Activated T-helper 17 cell treated with anti-CD3 and anti-CD28 coated beads, Interleukin-2, amount 50 U/mL, for 72 hours (primary cell): ENCODE results near the gene TTYH1. TPM values are rescaled to one million over a fixed set of nuclear protein-coding genes. Genes with fewer than 3 reads are reported as not detected.
A peak's percentile ranks its signal among the peaks of the same experiment; 100 is the strongest.
"Not testable (repeated sequence)": the region's sequence is repeated elsewhere in the genome, so short reads cannot be mapped to it uniquely, and the experiment has no call there.

Source experiments
- ATAC-seq: fragments of 150-1000 bp; cut with Tn5 transposase; replicated peaks from 2 replicates; pipeline ENCODE4 v1.10.0; 2021; ENCODE audit warnings: mild to moderate bottlenecking, moderate library complexity
- H3K27ac Mint-ChIP-seq: one replicate; pipeline ENCODE4 v1.8.0; 2022; ENCODE audit warnings: mixed read lengths
- H3K27me3 Mint-ChIP-seq: one replicate; pipeline ENCODE4 v1.8.0; 2022; ENCODE audit warnings: mixed read lengths
- H3K36me3 Mint-ChIP-seq: one replicate; pipeline ENCODE4 v1.8.0; 2022; ENCODE audit warnings: low read depth, mild to moderate bottlenecking, mixed read lengths
- H3K4me1 Mint-ChIP-seq: one replicate; pipeline ENCODE4 v1.8.0; 2022; ENCODE audit warnings: mixed read lengths
- H3K4me3 Mint-ChIP-seq: one replicate; pipeline ENCODE4 v1.8.0; 2022; ENCODE audit warnings: mild to moderate bottlenecking, mixed read lengths
- H3K9me3 Mint-ChIP-seq: one replicate; pipeline ENCODE4 v1.8.0; 2022; ENCODE audit warnings: mixed read lengths
- total RNA-seq, 2 donors: library from RNA; stranded (reverse); gene quantifications; one replicate each; pipeline ENCODE4 v1.2.3, GENCODE V29; 2022

TTYH1 gene
- total RNA-seq = under 1 TPM in 1 of 2 donors, not detected in 1; 0.40 TPM

- no peak for ATAC-seq
- no peaks in the 10 kb centered on the region for H3K36me3 Mint-ChIP-seq
- H3K27me3 Mint-ChIP-seq = peaks cover 28% of the 10 kb centered on the region
- no peak within 1 kb of the TSS for H3K27ac Mint-ChIP-seq
- no peak within 1 kb of the TSS for H3K4me3 Mint-ChIP-seq
- peaks cover 5% of the 10 kb centered on the region for H3K9me3 Mint-ChIP-seq
- H3K4me1 Mint-ChIP-seq = peaks cover 20% of the 10 kb centered on the region
Measured at GRCh38 chr19:54415208-54415900, at the start of gene TTYH1. Gene TTYH1 (plus strand): TSS chr19:54415464. CDS start chr19:54415553, 89 bp downstream.

GRCh38 chr19:54365798-54366197, 49.5 kb upstream of the TTYH1 start:
- not testable (repeated sequence) for H3K4me3 Mint-ChIP-seq, H3K9me3 Mint-ChIP-seq, H3K36me3 Mint-ChIP-seq, H3K27me3 Mint-ChIP-seq, H3K27ac Mint-ChIP-seq, ATAC-seq
- H3K4me1 Mint-ChIP-seq = peaks cover 39% of the 10 kb centered on the region

- no peaks in the 10 kb centered on the region for H3K36me3 Mint-ChIP-seq
- peaks cover 36% of the 10 kb centered on the region for H3K4me1 Mint-ChIP-seq
- H3K4me3 Mint-ChIP-seq = no peak overlapping the region
- peaks cover 8% of the 10 kb centered on the region for H3K27me3 Mint-ChIP-seq
- H3K27ac Mint-ChIP-seq = no peak overlapping the region
- H3K9me3 Mint-ChIP-seq = no peaks in the 10 kb centered on the region
- no peak for ATAC-seq
Measured at GRCh38 chr19:54366811-54367210, 48.5 kb upstream of the TTYH1 start.

GRCh38 chr19:54369082-54369687, 46.1 kb upstream of the TTYH1 start:
- H3K36me3 Mint-ChIP-seq = no peaks in the 10 kb centered on the region

GRCh38 chr19:54369688-54370433, 45.4 kb upstream of the TTYH1 start:
- peaks cover 26% of the 10 kb centered on the region for H3K4me1 Mint-ChIP-seq
- H3K9me3 Mint-ChIP-seq, H3K36me3 Mint-ChIP-seq, H3K27me3 Mint-ChIP-seq: not testable (repeated sequence)
- peak overlapping the region; percentile 62 for H3K27ac Mint-ChIP-seq
- ATAC-seq = peak; percentile 1
- peak overlapping the region; percentile 71 for H3K4me3 Mint-ChIP-seq

More at GRCh38 chr19:54369082-54369687, 46.1 kb upstream of the TTYH1 start:
- Mint-ChIP-seq H3K9me3 (no peaks in the 10 kb centered on the region), H3K27ac (no peak overlapping the region), H3K4me1 (peaks cover 26% of the 10 kb centered on the region), H3K4me3 (peak overlapping the region; percentile 71), H3K27me3 (peaks cover 8% of the 10 kb centered on the region)
- no peak for ATAC-seq

- Mint-ChIP-seq H3K4me1 (peaks cover 32% of the 10 kb centered on the region), H3K4me3 (peak overlapping the region; percentile 71), H3K27ac (peak overlapping the region; percentile 62)
- peak; percentile 97 for ATAC-seq
- not testable (repeated sequence) for H3K36me3 Mint-ChIP-seq, H3K27me3 Mint-ChIP-seq, H3K9me3 Mint-ChIP-seq
Measured at GRCh38 chr19:54370434-54370796, 44.8 kb upstream of the TTYH1 start.

GRCh38 chr19:54371453-54371852, 43.8 kb upstream of the TTYH1 start:
- Mint-ChIP-seq H3K4me1 (peaks cover 32% of the 10 kb centered on the region), H3K4me3 (peak overlapping the region; percentile 2)
- not testable (repeated sequence) for ATAC-seq, H3K27me3 Mint-ChIP-seq, H3K9me3 Mint-ChIP-seq, H3K27ac Mint-ChIP-seq, H3K36me3 Mint-ChIP-seq

- H3K4me3 Mint-ChIP-seq = no peak overlapping the region
- no peak for ATAC-seq
- H3K4me1 Mint-ChIP-seq = peaks cover 39% of the 10 kb centered on the region
- H3K27ac Mint-ChIP-seq = no peak overlapping the region
- H3K27me3 Mint-ChIP-seq = peaks cover 8% of the 10 kb centered on the region
- no peaks in the 10 kb centered on the region for H3K9me3 Mint-ChIP-seq
- H3K36me3 Mint-ChIP-seq = no peaks in the 10 kb centered on the region
Measured at GRCh38 chr19:54373781-54374631, 41.3 kb upstream of the TTYH1 start.

- H3K27me3 Mint-ChIP-seq, H3K9me3 Mint-ChIP-seq, H3K36me3 Mint-ChIP-seq, ATAC-seq, H3K27ac Mint-ChIP-seq: not testable (repeated sequence)
- H3K4me1 Mint-ChIP-seq = peaks cover 32% of the 10 kb centered on the region
- peak overlapping the region; percentile 69 for H3K4me3 Mint-ChIP-seq
Measured at GRCh38 chr19:54375181-54375938, 39.9 kb upstream of the TTYH1 start.

- H3K27ac Mint-ChIP-seq = no peak overlapping the region
- H3K27me3 Mint-ChIP-seq = peaks cover under 1% of the 10 kb centered on the region
- no peak for ATAC-seq
- no peaks in the 10 kb centered on the region for H3K9me3 Mint-ChIP-seq
- H3K4me3 Mint-ChIP-seq = no peak overlapping the region
- H3K36me3 Mint-ChIP-seq = no peaks in the 10 kb centered on the region
- H3K4me1 Mint-ChIP-seq = peaks cover 23% of the 10 kb centered on the region
Measured at GRCh38 chr19:54376610-54377285, 38.5 kb upstream of the TTYH1 start.

GRCh38 chr19:54379187-54379678, 36.0 kb upstream of the TTYH1 start:
- no peak overlapping the region for H3K27ac Mint-ChIP-seq
- no peaks in the 10 kb centered on the region for H3K27me3 Mint-ChIP-seq
- H3K36me3 Mint-ChIP-seq = no peaks in the 10 kb centered on the region
- no peak for ATAC-seq
- H3K9me3 Mint-ChIP-seq = no peaks in the 10 kb centered on the region
- H3K4me3 Mint-ChIP-seq = no peak overlapping the region
- H3K4me1 Mint-ChIP-seq = peaks cover 21% of the 10 kb centered on the region

GRCh38 chr19:54380897-54381296, 34.4 kb upstream of the TTYH1 start:
- H3K27ac Mint-ChIP-seq = no peak overlapping the region
- no peak for ATAC-seq
- no peaks in the 10 kb centered on the region for H3K9me3 Mint-ChIP-seq
- H3K4me3 Mint-ChIP-seq = no peak overlapping the region
- no peaks in the 10 kb centered on the region for H3K27me3 Mint-ChIP-seq
- no peaks in the 10 kb centered on the region for H3K36me3 Mint-ChIP-seq
- peaks cover 16% of the 10 kb centered on the region for H3K4me1 Mint-ChIP-seq

- not testable (repeated sequence) for H3K9me3 Mint-ChIP-seq, H3K36me3 Mint-ChIP-seq, H3K4me3 Mint-ChIP-seq, H3K27ac Mint-ChIP-seq, ATAC-seq, H3K27me3 Mint-ChIP-seq
- H3K4me1 Mint-ChIP-seq = peaks cover 16% of the 10 kb centered on the region
Measured at GRCh38 chr19:54382041-54382440, 33.2 kb upstream of the TTYH1 start.
